ENCODE results near the gene PPM1L. TPM values are rescaled to one million over a fixed set of nuclear protein-coding genes. Genes with fewer than 3 reads are reported as not detected.
"Not testable (repeated sequence)": the region's sequence is repeated elsewhere in the genome, so short reads cannot be mapped to it uniquely, and the experiment has no call there.

The PPM1L gene
- total RNA-seq, 1 donor from 2014 or later, result 14.1 TPM

- no peaks in the 10 kb centered on the region for H3K27me3 ChIP-seq (ENCODE audit: control insufficient read depth in 3 of 3, insufficient read depth in 3 of 3, low read length in 3 of 3)
- H3K9ac ChIP-seq (ENCODE audit: low read depth in 1 of 3, low read length in 3 of 3), result no peak overlapping the region
- no peaks in the 10 kb centered on the region for H3K4me1 ChIP-seq (ENCODE audit: control insufficient read depth in 3 of 3, insufficient read depth in 3 of 3, low read length in 3 of 3)
- H3K9me3 ChIP-seq (ENCODE audit: control insufficient read depth in 3 of 3, low read length in 3 of 3), result no peaks in the 10 kb centered on the region
- H3K36me3 ChIP-seq (ENCODE audit: control insufficient read depth in 3 of 3, insufficient read depth in 3 of 3, low read length in 3 of 3), result no peaks in the 10 kb centered on the region
- no peak overlapping the region for H3K27ac ChIP-seq (ENCODE audit: low read depth, low read length)
- no peak overlapping the region for H3K4me3 ChIP-seq (ENCODE audit: low read length in 3 of 3)
Measured at GRCh38 chr3:161008086-161008485, 252.1 kb downstream of the PPM1L start.

GRCh38 chr3:161010151-161010550, 254.1 kb downstream of the PPM1L start:
- not testable (repeated sequence) for H3K27ac ChIP-seq (ENCODE audit: low read depth, low read length); H3K4me1 ChIP-seq (ENCODE audit: control insufficient read depth in 3 of 3, insufficient read depth in 3 of 3, low read length in 3 of 3); H3K9me3 ChIP-seq (ENCODE audit: control insufficient read depth in 3 of 3, low read length in 3 of 3); H3K9ac ChIP-seq (ENCODE audit: low read depth in 1 of 3, low read length in 3 of 3); H3K4me3 ChIP-seq (ENCODE audit: low read length in 3 of 3); H3K36me3 ChIP-seq (ENCODE audit: control insufficient read depth in 3 of 3, insufficient read depth in 3 of 3, low read length in 3 of 3); H3K27me3 ChIP-seq (ENCODE audit: control insufficient read depth in 3 of 3, insufficient read depth in 3 of 3, low read length in 3 of 3)

- no peak overlapping the region for H3K4me3 ChIP-seq (ENCODE audit: low read length in 3 of 3)
- H3K27me3 ChIP-seq (ENCODE audit: control insufficient read depth in 3 of 3, insufficient read depth in 3 of 3, low read length in 3 of 3), result no peaks in the 10 kb centered on the region
- no peak overlapping the region for H3K9ac ChIP-seq (ENCODE audit: low read depth in 1 of 3, low read length in 3 of 3)
- H3K27ac ChIP-seq (ENCODE audit: low read depth, low read length), result no peak overlapping the region
- H3K9me3 ChIP-seq (ENCODE audit: control insufficient read depth in 3 of 3, low read length in 3 of 3), result no peaks in the 10 kb centered on the region
- H3K36me3 ChIP-seq (ENCODE audit: control insufficient read depth in 3 of 3, insufficient read depth in 3 of 3, low read length in 3 of 3), result no peaks in the 10 kb centered on the region
- no peaks in the 10 kb centered on the region for H3K4me1 ChIP-seq (ENCODE audit: control insufficient read depth in 3 of 3, insufficient read depth in 3 of 3, low read length in 3 of 3)
Measured at GRCh38 chr3:161014843-161015749, 259.1 kb downstream of the PPM1L start.

- H3K4me3 ChIP-seq (ENCODE audit: low read length in 3 of 3), result no peak overlapping the region
- H3K36me3 ChIP-seq (ENCODE audit: control insufficient read depth in 3 of 3, insufficient read depth in 3 of 3, low read length in 3 of 3), result no peaks in the 10 kb centered on the region
- no peaks in the 10 kb centered on the region for H3K4me1 ChIP-seq (ENCODE audit: control insufficient read depth in 3 of 3, insufficient read depth in 3 of 3, low read length in 3 of 3)
- H3K9me3 ChIP-seq (ENCODE audit: control insufficient read depth in 3 of 3, low read length in 3 of 3), result no peaks in the 10 kb centered on the region
- no peaks in the 10 kb centered on the region for H3K27me3 ChIP-seq (ENCODE audit: control insufficient read depth in 3 of 3, insufficient read depth in 3 of 3, low read length in 3 of 3)
- no peak overlapping the region for H3K9ac ChIP-seq (ENCODE audit: low read depth in 1 of 3, low read length in 3 of 3)
- no peak overlapping the region for H3K27ac ChIP-seq (ENCODE audit: low read depth, low read length)
Measured at GRCh38 chr3:161016417-161017313, 260.6 kb downstream of the PPM1L start.

- no peaks in the 10 kb centered on the region for H3K36me3 ChIP-seq (ENCODE audit: control insufficient read depth in 3 of 3, insufficient read depth in 3 of 3, low read length in 3 of 3)
- no peaks in the 10 kb centered on the region for H3K27me3 ChIP-seq (ENCODE audit: control insufficient read depth in 3 of 3, insufficient read depth in 3 of 3, low read length in 3 of 3)
Measured at GRCh38 chr3:161017971-161018370, 261.9 kb downstream of the PPM1L start.

GRCh38 chr3:161020256-161020655, 264.2 kb downstream of the PPM1L start:
- peaks cover 0 to 3% (median 0%) of the 10 kb centered on the region in 3 donors for H3K9me3 ChIP-seq (ENCODE audit: control insufficient read depth in 3 of 3, low read length in 3 of 3)
- no peaks in the 10 kb centered on the region for H3K27me3 ChIP-seq (ENCODE audit: control insufficient read depth in 3 of 3, insufficient read depth in 3 of 3, low read length in 3 of 3)
- no peaks in the 10 kb centered on the region for H3K4me1 ChIP-seq (ENCODE audit: control insufficient read depth in 3 of 3, insufficient read depth in 3 of 3, low read length in 3 of 3)
- no peak overlapping the region for H3K9ac ChIP-seq (ENCODE audit: low read depth in 1 of 3, low read length in 3 of 3)
- no peak overlapping the region for H3K27ac ChIP-seq (ENCODE audit: low read depth, low read length)
- H3K4me3 ChIP-seq (ENCODE audit: low read length in 3 of 3), result no peak overlapping the region
- H3K36me3 ChIP-seq (ENCODE audit: control insufficient read depth in 3 of 3, insufficient read depth in 3 of 3, low read length in 3 of 3), result no peaks in the 10 kb centered on the region

More at GRCh38 chr3:161017971-161018370, 261.9 kb downstream of the PPM1L start:
- peaks cover 0 to 3% (median 0%) of the 10 kb centered on the region in 3 donors for H3K9me3 ChIP-seq (ENCODE audit: control insufficient read depth in 3 of 3, low read length in 3 of 3)
- H3K4me1 ChIP-seq (ENCODE audit: control insufficient read depth in 3 of 3, insufficient read depth in 3 of 3, low read length in 3 of 3), result no peaks in the 10 kb centered on the region
- no peak overlapping the region for H3K27ac ChIP-seq (ENCODE audit: low read depth, low read length)
- no peak overlapping the region for H3K4me3 ChIP-seq (ENCODE audit: low read length in 3 of 3)
- no peak overlapping the region for H3K9ac ChIP-seq (ENCODE audit: low read depth in 1 of 3, low read length in 3 of 3)

GRCh38 chr3:161025911-161026310, 269.9 kb downstream of the PPM1L start:
- Histone ChIP-seq H3K36me3 (ENCODE audit: control insufficient read depth in 3 of 3, insufficient read depth in 3 of 3, low read length in 3 of 3) (no peaks in the 10 kb centered on the region), H3K27me3 (ENCODE audit: control insufficient read depth in 3 of 3, insufficient read depth in 3 of 3, low read length in 3 of 3) (no peaks in the 10 kb centered on the region), H3K4me1 (ENCODE audit: control insufficient read depth in 3 of 3, insufficient read depth in 3 of 3, low read length in 3 of 3) (peaks cover 0 to 4% (median 2%) of the 10 kb centered on the region in 3 donors)

GRCh38 chr3:161026612-161027510, 270.8 kb downstream of the PPM1L start:
- no peak overlapping the region for H3K4me3 ChIP-seq (ENCODE audit: low read length in 3 of 3)
- H3K9me3 ChIP-seq (ENCODE audit: control insufficient read depth in 3 of 3, low read length in 3 of 3), result peaks cover 0 to 3% (median 0%) of the 10 kb centered on the region in 3 donors
- no peak overlapping the region for H3K9ac ChIP-seq (ENCODE audit: low read depth in 1 of 3, low read length in 3 of 3)

More at GRCh38 chr3:161025911-161026310, 269.9 kb downstream of the PPM1L start:
- Histone ChIP-seq H3K27ac (ENCODE audit: low read depth, low read length) (no peak overlapping the region), H3K9ac (ENCODE audit: low read depth in 1 of 3, low read length in 3 of 3) (no peak overlapping the region), H3K4me3 (ENCODE audit: low read length in 3 of 3) (no peak overlapping the region), H3K9me3 (ENCODE audit: control insufficient read depth in 3 of 3, low read length in 3 of 3) (peaks cover 0 to 3% (median 0%) of the 10 kb centered on the region in 3 donors)

GRCh38 chr3:161028555-161029153, 272.6 kb downstream of the PPM1L start:
- H3K4me1 ChIP-seq (ENCODE audit: control insufficient read depth in 3 of 3, insufficient read depth in 3 of 3, low read length in 3 of 3), result peaks cover 0 to 4% (median 2%) of the 10 kb centered on the region in 3 donors
- H3K27me3 ChIP-seq (ENCODE audit: control insufficient read depth in 3 of 3, insufficient read depth in 3 of 3, low read length in 3 of 3), result no peaks in the 10 kb centered on the region
- no peak overlapping the region for H3K4me3 ChIP-seq (ENCODE audit: low read length in 3 of 3)
- H3K27ac ChIP-seq (ENCODE audit: low read depth, low read length), result no peak overlapping the region
- no peaks in the 10 kb centered on the region for H3K9me3 ChIP-seq (ENCODE audit: control insufficient read depth in 3 of 3, low read length in 3 of 3)
- H3K9ac ChIP-seq (ENCODE audit: low read depth in 1 of 3, low read length in 3 of 3), result no peak overlapping the region
- no peaks in the 10 kb centered on the region for H3K36me3 ChIP-seq (ENCODE audit: control insufficient read depth in 3 of 3, insufficient read depth in 3 of 3, low read length in 3 of 3)

More at GRCh38 chr3:161026612-161027510, 270.8 kb downstream of the PPM1L start:
- Histone ChIP-seq H3K36me3 (ENCODE audit: control insufficient read depth in 3 of 3, insufficient read depth in 3 of 3, low read length in 3 of 3) (no peaks in the 10 kb centered on the region), H3K27me3 (ENCODE audit: control insufficient read depth in 3 of 3, insufficient read depth in 3 of 3, low read length in 3 of 3) (no peaks in the 10 kb centered on the region), H3K27ac (ENCODE audit: low read depth, low read length) (no peak overlapping the region), H3K4me1 (ENCODE audit: control insufficient read depth in 3 of 3, insufficient read depth in 3 of 3, low read length in 3 of 3) (peaks cover 0 to 4% (median 2%) of the 10 kb centered on the region in 3 donors)
